Measurements from ENCODE around the gene GPN1.
A peak's percentile ranks its signal among the peaks of the same experiment; 100 is the strongest.
"Not testable (repeated sequence)": the region's sequence is repeated elsewhere in the genome, so short reads cannot be mapped to it uniquely, and the experiment has no call there.

GPN1 gene

GRCh38 chr2:27628767-27629709, at the start of gene GPN1, which contains the start of gene CCDC121:
GPN1 (plus strand) TSS chr2:27629050; CDS start chr2:27629059, 9 bp downstream.
CCDC121 (minus strand) TSS chr2:27629012; CDS start chr2:27627799, 1,213 bp downstream.
- H3K4me3 ChIP-seq (ENCODE audit: low read depth, low read length): peak within 1 kb of the TSS; percentile 92

- no peak overlapping the region for H3K4me3 ChIP-seq (ENCODE audit: low read depth, low read length)
These were observed 47.3 kb upstream of the GPN1 start for GRCh38 chr2:27581417-27582128.

- H3K4me3 ChIP-seq (ENCODE audit: low read depth, low read length): no peak overlapping the region
These were observed 46.6 kb upstream of the GPN1 start for GRCh38 chr2:27582129-27582694.

- peak within 1 kb of the TSS; percentile 93 for H3K4me3 ChIP-seq (ENCODE audit: low read depth, low read length)
These were observed 46.0 kb upstream of the GPN1 start, which contains the start of gene ZNF512 for GRCh38 chr2:27582695-27583389. ZNF512 (plus strand) TSS chr2:27583042; CDS start chr2:27583113, 71 bp downstream.

- H3K4me3 ChIP-seq (ENCODE audit: low read depth, low read length): peak overlapping the region; percentile 93
These were observed 45.4 kb upstream of the GPN1 start for GRCh38 chr2:27583390-27583915.

GRCh38 chr2:27584597-27584996, 44.3 kb upstream of the GPN1 start:
- H3K4me3 ChIP-seq (ENCODE audit: low read depth, low read length): no peak overlapping the region

GRCh38 chr2:27587025-27587424, 41.8 kb upstream of the GPN1 start:
- H3K4me3 ChIP-seq (ENCODE audit: low read depth, low read length): no peak overlapping the region

GRCh38 chr2:27588308-27588707, 40.5 kb upstream of the GPN1 start:
- H3K4me3 ChIP-seq (ENCODE audit: low read depth, low read length): no peak overlapping the region

GRCh38 chr2:27591745-27592144, 37.1 kb upstream of the GPN1 start:
- no peak overlapping the region for H3K4me3 ChIP-seq (ENCODE audit: low read depth, low read length)

GRCh38 chr2:27593240-27593639, 35.6 kb upstream of the GPN1 start:
- no peak overlapping the region for H3K4me3 ChIP-seq (ENCODE audit: low read depth, low read length)

- not testable (repeated sequence) for H3K4me3 ChIP-seq (ENCODE audit: low read depth, low read length)
These were observed 34.7 kb upstream of the GPN1 start for GRCh38 chr2:27594020-27594703.

- H3K4me3 ChIP-seq (ENCODE audit: low read depth, low read length): not testable (repeated sequence)
These were observed 33.4 kb upstream of the GPN1 start for GRCh38 chr2:27595412-27595811.

GRCh38 chr2:27596627-27597026, 32.2 kb upstream of the GPN1 start:
- H3K4me3 ChIP-seq (ENCODE audit: low read depth, low read length): no peak overlapping the region

- H3K4me3 ChIP-seq (ENCODE audit: low read depth, low read length): no peak overlapping the region
These were observed 22.2 kb upstream of the GPN1 start for GRCh38 chr2:27606611-27607010.

- no peak overlapping the region for H3K4me3 ChIP-seq (ENCODE audit: low read depth, low read length)
These were observed 14.9 kb upstream of the GPN1 start for GRCh38 chr2:27613985-27614384.

- no peak overlapping the region for H3K4me3 ChIP-seq (ENCODE audit: low read depth, low read length)
These were observed 13.5 kb upstream of the GPN1 start for GRCh38 chr2:27615316-27615715.

- H3K4me3 ChIP-seq (ENCODE audit: low read depth, low read length): no peak overlapping the region
These were observed 7.3 kb upstream of the GPN1 start for GRCh38 chr2:27621524-27621923.

GRCh38 chr2:27622921-27623384, 5.9 kb upstream of the GPN1 start:
- H3K4me3 ChIP-seq (ENCODE audit: low read depth, low read length): no peak overlapping the region

- H3K4me3 ChIP-seq (ENCODE audit: low read depth, low read length): no peak overlapping the region
These were observed 3.9 kb upstream of the GPN1 start for GRCh38 chr2:27624943-27625342.

GRCh38 chr2:27626323-27626722, 2.5 kb upstream of the GPN1 start:
- H3K4me3 ChIP-seq (ENCODE audit: low read depth, low read length): not testable (repeated sequence)
